Rectal smooth muscle tissue (tissue), 1 donor: ENCODE measurements around the gene ADH1A.
"Not testable (repeated sequence)": the region's sequence is repeated elsewhere in the genome, so short reads cannot be mapped to it uniquely, and the experiment has no call there.

Source experiments
- H3K27ac ChIP-seq: one replicate; pipeline ENCODE4 v1.7.0; 2013; ENCODE audit warnings: low read depth, low read length, inconsistent platforms
- H3K27me3 ChIP-seq: one replicate; pipeline ENCODE4 v1.7.0; 2013; ENCODE audit warnings: low read length; ENCODE audit not compliant: control insufficient read depth, insufficient read depth
- H3K36me3 ChIP-seq: one replicate; pipeline ENCODE4 v1.7.0; 2013; ENCODE audit warnings: low read length; ENCODE audit not compliant: control insufficient read depth, insufficient read depth
- H3K4me1 ChIP-seq: one replicate; pipeline ENCODE4 v1.7.0; 2013; ENCODE audit warnings: low read length; ENCODE audit not compliant: control insufficient read depth, insufficient read depth
- H3K4me3 ChIP-seq: one replicate; pipeline ENCODE4 v1.7.0; 2013; ENCODE audit warnings: low read length
- H3K9ac ChIP-seq: one replicate; pipeline ENCODE4 v1.7.0; 2013; ENCODE audit warnings: low read length

Gene ADH1A

GRCh38 chr4:99290848-99291786 is at the start of gene ADH1A:
ADH1A (minus strand) TSS chr4:99290985; CDS start chr4:99290914, 71 bp downstream.
- Histone ChIP-seq H3K9ac (no peak within 1 kb of the TSS), H3K27me3 (no peaks in the 10 kb centered on the region), H3K36me3 (no peaks in the 10 kb centered on the region), H3K4me1 (no peaks in the 10 kb centered on the region), H3K27ac (no peak within 1 kb of the TSS), H3K4me3 (no peak within 1 kb of the TSS)

DNA sequence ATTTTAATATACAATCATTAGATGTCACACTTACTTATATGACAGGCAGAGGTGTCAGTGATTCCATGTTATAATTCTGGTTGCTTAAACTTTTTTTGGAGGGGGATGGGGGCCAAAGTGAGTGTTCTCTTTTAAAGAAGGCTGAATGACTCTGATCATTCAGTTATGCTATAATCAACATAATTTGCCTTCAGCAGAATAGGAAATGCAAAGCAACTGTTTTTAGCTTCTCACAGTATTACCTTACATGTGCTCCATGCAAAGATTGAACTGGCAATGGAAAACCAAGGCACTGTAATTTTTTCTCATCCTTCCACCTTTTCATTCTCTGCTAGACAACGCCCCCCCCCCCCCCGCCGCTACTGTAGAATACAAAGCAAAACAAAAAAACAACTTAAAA is 48.4 kb upstream of the ADH1A start:
- Histone ChIP-seq H3K36me3 (no peaks in the 10 kb centered on the region), H3K9ac (no peak overlapping the region), H3K4me1 (peaks cover 3% of the 10 kb centered on the region), H3K27ac (no peak overlapping the region), H3K4me3 (no peak overlapping the region), H3K27me3 (no peaks in the 10 kb centered on the region)

DNA sequence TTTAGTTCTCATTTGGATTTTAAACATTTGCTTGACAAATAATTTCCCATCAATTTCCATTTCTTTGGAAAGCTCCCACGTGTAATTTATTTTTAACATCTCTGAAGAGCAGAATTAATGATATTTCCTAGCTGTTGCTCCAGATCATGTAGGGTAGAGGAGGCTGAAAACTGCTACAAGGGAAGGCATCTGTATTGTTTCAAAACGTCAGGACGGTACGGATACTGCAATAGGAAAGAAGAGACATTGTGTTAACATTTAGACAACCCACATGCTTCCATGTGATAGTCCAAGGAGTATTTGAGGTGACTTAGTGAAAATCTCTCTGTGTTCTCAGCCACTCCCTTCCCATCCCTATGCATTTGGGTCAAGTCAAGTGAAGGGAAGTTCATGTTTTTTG is 45.8 kb upstream of the ADH1A start:
- Histone ChIP-seq H3K27me3 (no peaks in the 10 kb centered on the region), H3K4me3 (no peak overlapping the region), H3K36me3 (no peaks in the 10 kb centered on the region), H3K27ac (peak overlapping the region; percentile 43), H3K9ac (no peak overlapping the region), H3K4me1 (peaks cover 3% of the 10 kb centered on the region)

DNA sequence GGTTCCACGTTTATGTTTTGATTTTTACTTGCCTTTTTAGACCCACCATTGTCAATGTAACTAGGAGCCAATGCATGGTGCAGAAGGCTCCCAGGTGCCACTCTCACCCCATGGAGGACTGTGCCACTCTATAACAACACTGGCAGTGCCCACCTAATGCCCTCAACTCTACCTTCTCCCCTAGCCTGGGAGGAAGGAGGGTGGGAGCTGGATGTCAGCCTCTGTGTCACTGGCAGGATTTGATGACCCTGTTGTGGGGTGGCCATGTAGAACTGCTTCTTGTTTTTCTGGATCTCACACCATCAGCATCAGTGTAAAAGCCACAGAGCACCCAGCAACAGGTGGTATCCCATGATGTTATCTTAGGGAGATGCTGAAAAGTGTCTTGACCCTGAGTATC is 44.1 kb upstream of the ADH1A start:
- Histone ChIP-seq H3K9ac (no peak overlapping the region), H3K36me3 (no peaks in the 10 kb centered on the region), H3K4me1 (no peaks in the 10 kb centered on the region), H3K27me3 (no peaks in the 10 kb centered on the region), H3K4me3 (no peak overlapping the region), H3K27ac (no peak overlapping the region)

GRCh38 chr4:99330648-99331047 is 39.9 kb upstream of the ADH1A start:
- H3K4me3 ChIP-seq: no peak overlapping the region
- no peak overlapping the region for H3K9ac ChIP-seq
- no peaks in the 10 kb centered on the region for H3K27me3 ChIP-seq
- H3K4me1 ChIP-seq: no peaks in the 10 kb centered on the region
- H3K27ac ChIP-seq: no peak overlapping the region
- no peaks in the 10 kb centered on the region for H3K36me3 ChIP-seq

- no peaks in the 10 kb centered on the region for H3K4me1 ChIP-seq
- H3K27ac ChIP-seq: no peak overlapping the region
- H3K27me3 ChIP-seq: no peaks in the 10 kb centered on the region
- H3K36me3 ChIP-seq: no peaks in the 10 kb centered on the region
- no peak overlapping the region for H3K9ac ChIP-seq
- no peak overlapping the region for H3K4me3 ChIP-seq
Observed at GRCh38 chr4:99329876-99330275, 39.1 kb upstream of the ADH1A start.

DNA sequence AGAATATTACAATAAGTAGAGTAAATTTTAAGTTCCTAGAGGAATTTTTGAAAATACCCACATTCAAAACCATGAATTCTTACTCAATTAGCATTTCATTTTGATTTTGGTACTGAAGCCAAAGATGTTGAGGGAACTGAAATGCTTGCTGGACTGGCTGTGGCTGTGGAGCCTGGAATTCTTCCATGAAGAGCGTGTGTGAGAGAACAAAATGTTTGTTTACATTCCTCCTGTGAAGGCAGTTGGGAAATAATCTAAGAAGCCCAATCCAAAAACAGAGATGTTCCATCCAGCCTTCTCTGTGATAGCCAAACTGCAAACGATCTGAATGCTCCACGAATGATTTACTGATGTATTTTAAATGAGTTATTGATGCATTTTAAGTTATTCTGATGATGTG is 34.2 kb upstream of the ADH1A start:
- Histone ChIP-seq H3K4me1 (peaks cover 10% of the 10 kb centered on the region), H3K4me3 (no peak overlapping the region), H3K9ac (no peak overlapping the region), H3K27ac (peak overlapping the region; percentile 70), H3K27me3 (no peaks in the 10 kb centered on the region), H3K36me3 (no peaks in the 10 kb centered on the region)

DNA sequence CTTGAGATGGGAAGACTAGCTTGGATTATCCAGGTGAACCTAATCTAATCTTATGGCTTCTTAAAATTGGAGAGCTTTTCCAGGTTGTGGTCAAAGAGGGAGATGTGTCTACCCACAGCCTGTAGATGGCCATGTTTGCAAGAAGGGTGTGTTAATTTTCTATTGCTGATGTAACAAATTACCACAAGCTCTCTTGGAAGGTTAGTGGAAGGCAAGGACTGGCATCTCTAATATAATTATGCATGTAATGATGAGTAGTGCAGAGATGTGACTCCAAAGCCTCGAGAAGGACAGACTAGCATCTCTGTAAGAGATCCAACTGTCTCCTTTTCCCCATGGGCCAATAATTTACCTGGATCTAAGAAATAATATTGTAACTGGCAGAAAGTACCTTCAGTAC is 33.6 kb upstream of the ADH1A start:
- no peak overlapping the region for H3K4me3 ChIP-seq
- no peaks in the 10 kb centered on the region for H3K27me3 ChIP-seq
- H3K36me3 ChIP-seq: no peaks in the 10 kb centered on the region
- H3K27ac ChIP-seq: peak overlapping the region; percentile 70
- peaks cover 10% of the 10 kb centered on the region for H3K4me1 ChIP-seq
- H3K9ac ChIP-seq: no peak overlapping the region

DNA sequence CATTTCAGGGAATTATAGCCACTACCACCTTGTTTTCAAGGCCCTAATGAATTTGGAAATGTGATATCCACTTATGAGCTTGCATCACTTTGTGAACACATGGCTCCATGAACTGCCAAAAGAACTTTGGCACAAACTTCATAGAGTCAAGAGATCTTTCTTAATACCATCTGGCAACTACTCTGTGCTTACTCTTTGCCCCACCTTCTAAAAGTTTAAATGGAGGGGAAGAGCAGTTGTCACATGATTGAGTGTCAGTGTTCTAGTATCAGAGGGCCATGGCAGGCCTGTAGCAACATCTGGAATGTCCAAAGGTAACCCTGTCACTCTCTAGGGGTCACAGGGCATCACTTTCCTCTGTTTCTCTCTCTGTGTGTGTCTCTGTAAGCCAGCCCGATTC is 33.0 kb upstream of the ADH1A start:
- Histone ChIP-seq H3K27ac (peak overlapping the region; percentile 70), H3K27me3 (no peaks in the 10 kb centered on the region), H3K36me3 (no peaks in the 10 kb centered on the region), H3K9ac (no peak overlapping the region), H3K4me3 (no peak overlapping the region), H3K4me1 (peaks cover 10% of the 10 kb centered on the region)

- H3K4me3 ChIP-seq: peak within 1 kb of the TSS; percentile 45
- peak within 1 kb of the TSS; percentile 27 for H3K27ac ChIP-seq
- no peaks in the 10 kb centered on the region for H3K36me3 ChIP-seq
- H3K9ac ChIP-seq: no peak within 1 kb of the TSS
- H3K4me1 ChIP-seq: peaks cover 10% of the 10 kb centered on the region
- no peaks in the 10 kb centered on the region for H3K27me3 ChIP-seq
Observed at GRCh38 chr4:99321241-99322191, 30.7 kb upstream of the ADH1A start, which contains the start of gene ADH1B. ADH1B (minus strand) TSS chr4:99321401; CDS start chr4:99321331, 70 bp downstream.

- H3K36me3 ChIP-seq, H3K27me3 ChIP-seq, H3K4me1 ChIP-seq, H3K9ac ChIP-seq: not testable (repeated sequence)
- Histone ChIP-seq H3K4me3 (peak overlapping the region; percentile 47), H3K27ac (peak overlapping the region; percentile 32)
Observed at GRCh38 chr4:99317811-99318210, 27.0 kb upstream of the ADH1A start.

GRCh38 chr4:99317354-99317753 is 26.6 kb upstream of the ADH1A start:
- no peak overlapping the region for H3K9ac ChIP-seq
- no peaks in the 10 kb centered on the region for H3K27me3 ChIP-seq
- no peaks in the 10 kb centered on the region for H3K36me3 ChIP-seq
- no peaks in the 10 kb centered on the region for H3K4me1 ChIP-seq
- peak overlapping the region; percentile 47 for H3K4me3 ChIP-seq
- peak overlapping the region; percentile 32 for H3K27ac ChIP-seq
